Uterus (tissue), 4 donors: Measurements from ENCODE around the gene TMEM132A. TPM values are rescaled to one million over a fixed set of nuclear protein-coding genes. Genes with fewer than 3 reads are reported as not detected.

ENCODE experiments used
- DNase-seq, 2 donors: peaks; one replicate each; pipeline ENCODE4 v3.0.0-alpha.2; 2019 to 2020
- H3K27ac ChIP-seq, 2 donors: fragments of 200-600 bp; sonication (generic); 1 replicate in 1 of 2; 2 replicates in 1 of 2; pipeline ENCODE4 v1.5.1; 2016 to 2018
- H3K27me3 ChIP-seq, 2 donors: fragments of 200-600 bp; sonication (generic); one replicate each; pipeline ENCODE4 v1.5.1; 2018 to 2019; ENCODE audit warnings: control low read depth in 1 of 2
- H3K36me3 ChIP-seq, 2 donors: fragments of 200-600 bp; sonication (generic); one replicate each; pipeline ENCODE4 v1.5.1; 2019; ENCODE audit warnings: control low read depth in 1 of 2
- H3K4me1 ChIP-seq, 2 donors: fragments of 200-600 bp; sonication (generic); one replicate each; pipeline ENCODE4 v1.5.1; 2018 to 2019; ENCODE audit warnings: control low read depth in 1 of 2
- H3K4me3 ChIP-seq, 2 donors: fragments of 200-600 bp; sonication (generic); 1 replicate in 1 of 2; 2 replicates in 1 of 2; pipeline ENCODE4 v1.5.1; 2018 to 2019; ENCODE audit warnings: mild to moderate bottlenecking in 1 of 2
- H3K9me3 ChIP-seq, 2 donors: fragments of 200-600 bp; sonication (generic); one replicate each; pipeline ENCODE4 v1.5.1; 2019; ENCODE audit warnings: control low read depth in 1 of 2
- CTCF ChIP-seq, 4 experiments: fragments of 200-600 bp in 2 of 4; fragments of 450-650 bp in 2 of 4; sonication (generic) in 2 of 4; IDR thresholded peaks; one replicate each; pipeline ENCODE4 v1.5.1; 2016 to 2019; ENCODE audit warnings: antibody characterized with exemption in 4 of 4, mild to moderate bottlenecking in 2 of 4, moderate library complexity in 1 of 4
- POLR2A ChIP-seq, 2 donors: fragments of 450-650 bp; IDR thresholded peaks; one replicate each; pipeline ENCODE4 v1.6.1; 2016; ENCODE audit warnings: antibody characterized with exemption in 2 of 2, mild to moderate bottlenecking in 1 of 2, moderate library complexity in 1 of 2
- intact Hi-C: fragments of 100-400 bp; cut with DNase I; formaldehyde crosslinking; loops from one replicate; pipeline ENCODE4 v1.15.1; 2023; ENCODE audit warnings: low total_unique reads
- total RNA-seq, 4 donors: library from RNA; depleted of rRNA in 3 of 4; stranded (reverse); fragments of >200 nt in 3 of 4; gene quantifications; one replicate each; pipeline versions ENCODE4 v1.1.0 to v1.2.4, GENCODE V29; 2014 to 2023
- donor health status: DM: yes; HTN: yes; CAD: no.

Gene TMEM132A
- total RNA-seq, 4 donors from 2014 or later = under 0.01 to 47.7 (median 7.7) TPM

DNA sequence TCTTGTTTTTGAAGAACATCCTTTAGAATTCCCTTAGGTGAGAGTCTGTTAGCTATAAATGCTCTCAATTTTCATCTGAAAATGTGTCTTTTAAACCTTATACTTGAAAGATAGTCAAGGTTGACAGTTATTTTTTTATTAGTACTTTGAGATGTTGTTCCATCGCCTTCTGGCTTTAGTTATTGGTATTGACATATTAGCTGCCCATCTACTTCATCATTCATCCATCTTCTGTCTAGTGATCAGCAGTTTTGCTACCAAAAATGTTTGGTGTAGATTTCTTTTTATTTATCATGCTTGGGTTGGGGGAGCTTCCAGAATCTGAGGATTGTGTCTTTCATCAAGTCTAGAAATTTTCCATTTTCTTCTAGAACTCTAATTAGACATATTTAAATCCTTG lies 44.0 kb downstream of the TMEM132A start:
- Histone ChIP-seq H3K27me3 (no peaks in the 10 kb centered on the region), H3K4me3 (no peak overlapping the region), H3K9me3 (no peaks in the 10 kb centered on the region), H3K36me3 (no peaks in the 10 kb centered on the region), H3K27ac (no peak overlapping the region), H3K4me1 (no peaks in the 10 kb centered on the region)
- no peak for DNase-seq
- no peak for TF ChIP-seq POLR2A (IDR thresholded peaks at IDR 0.05)
- TF ChIP-seq CTCF (IDR thresholded peaks at IDR 0.05) = no peak
- intact Hi-C loops = no loop called here

DNA sequence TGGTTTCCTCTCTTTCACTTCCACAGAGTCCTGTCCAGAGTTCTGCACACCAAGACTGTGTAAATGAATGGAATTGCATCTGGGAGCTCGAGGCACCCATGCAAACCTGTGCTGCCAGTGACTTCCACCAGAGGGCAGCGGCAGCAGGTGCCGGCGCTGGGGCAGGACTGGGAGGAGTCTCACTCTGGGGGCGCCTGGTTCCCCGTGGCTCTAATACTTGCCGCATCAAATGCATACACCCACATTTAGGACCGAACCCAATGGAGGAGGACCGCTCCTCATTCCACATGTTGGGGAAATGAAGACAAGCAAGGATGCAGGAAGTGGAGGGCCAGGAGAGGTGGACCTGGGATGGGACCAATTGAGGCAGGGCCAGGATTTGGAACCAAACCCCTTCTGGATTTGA lies 46.1 kb downstream of the TMEM132A start:
- DNase-seq = no peak

DNA sequence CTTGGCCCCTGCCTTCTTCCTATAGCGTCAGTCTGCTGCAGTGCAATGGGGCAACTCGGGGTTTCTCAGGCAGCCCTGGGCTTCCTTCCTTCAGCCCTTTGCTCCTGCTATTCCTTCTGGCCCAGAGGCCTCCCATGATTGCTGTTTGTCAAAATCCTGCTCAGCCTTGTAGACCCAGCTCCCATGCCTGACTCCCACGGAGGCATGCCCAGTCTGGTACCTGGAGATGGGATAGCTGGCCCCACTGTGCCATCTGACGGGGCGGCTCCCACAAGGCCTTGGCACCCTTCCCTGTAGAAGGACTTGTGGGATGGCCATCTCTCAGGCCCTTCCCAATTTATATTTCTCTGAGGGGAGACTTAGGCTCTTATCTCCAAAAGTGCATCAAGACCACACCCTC lies 46.6 kb downstream of the TMEM132A start:
- Histone ChIP-seq H3K9me3 (no peaks in the 10 kb centered on the region), H3K27ac (no peak overlapping the region), H3K27me3 (no peaks in the 10 kb centered on the region), H3K36me3 (no peaks in the 10 kb centered on the region), H3K4me3 (no peak overlapping the region), H3K4me1 (no peaks in the 10 kb centered on the region)
- DNase-seq = no peak
- TF ChIP-seq POLR2A (IDR thresholded peaks at IDR 0.05) (no peak), CTCF (IDR thresholded peaks at IDR 0.05) (no peak)
- intact Hi-C loops = no loop called here

More for the DNA sequence above, 46.1 kb downstream of the TMEM132A start:
- intact Hi-C loops = no loop called here
- Histone ChIP-seq H3K9me3 (no peaks in the 10 kb centered on the region), H3K36me3 (no peaks in the 10 kb centered on the region), H3K27me3 (no peaks in the 10 kb centered on the region), H3K4me1 (no peaks in the 10 kb centered on the region), H3K27ac (no peak overlapping the region), H3K4me3 (no peak overlapping the region)
- TF ChIP-seq CTCF (IDR thresholded peaks at IDR 0.05) = peak; percentile 68 to 77 (median 72)
- no peak for TF ChIP-seq POLR2A (IDR thresholded peaks at IDR 0.05)

DNA sequence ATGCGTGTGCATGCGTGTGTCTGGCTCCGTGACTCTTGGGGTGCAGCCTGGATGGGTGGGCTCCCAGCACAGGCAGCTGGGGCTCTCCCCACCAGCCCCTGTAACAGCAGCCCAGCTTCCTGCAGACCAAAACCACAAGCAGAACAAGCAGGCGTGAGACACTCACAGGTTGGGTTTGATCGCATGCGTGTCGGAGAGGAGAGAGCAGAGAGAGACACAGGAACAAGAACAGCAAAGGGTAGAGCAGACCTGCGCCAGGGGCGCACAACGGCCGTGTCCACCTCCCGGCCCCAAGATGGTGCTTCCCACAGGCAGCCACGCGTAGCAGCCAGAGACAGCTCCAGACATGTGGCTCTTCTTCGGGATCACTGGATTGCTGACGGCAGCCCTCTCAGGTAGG lies 47.3 kb downstream of the TMEM132A start, which contains the start of gene CD6:
Gene CD6, plus strand, starts transcription at position 161 of the 400 bp plus-strand sequence. Its CDS starts 186 bp downstream, at position 347.
- H3K4me3 ChIP-seq = no peak within 1 kb of the TSS
- no peaks in the 10 kb centered on the region for H3K4me1 ChIP-seq
- TF ChIP-seq POLR2A (IDR thresholded peaks at IDR 0.05) (no peak), CTCF (IDR thresholded peaks at IDR 0.05) (no peak)
- H3K27me3 ChIP-seq = no peaks in the 10 kb centered on the region
- no peak for DNase-seq
- intact Hi-C loops = no loop called here
- H3K27ac ChIP-seq = no peak within 1 kb of the TSS
- H3K36me3 ChIP-seq = no peaks in the 10 kb centered on the region
- no peaks in the 10 kb centered on the region for H3K9me3 ChIP-seq

DNA sequence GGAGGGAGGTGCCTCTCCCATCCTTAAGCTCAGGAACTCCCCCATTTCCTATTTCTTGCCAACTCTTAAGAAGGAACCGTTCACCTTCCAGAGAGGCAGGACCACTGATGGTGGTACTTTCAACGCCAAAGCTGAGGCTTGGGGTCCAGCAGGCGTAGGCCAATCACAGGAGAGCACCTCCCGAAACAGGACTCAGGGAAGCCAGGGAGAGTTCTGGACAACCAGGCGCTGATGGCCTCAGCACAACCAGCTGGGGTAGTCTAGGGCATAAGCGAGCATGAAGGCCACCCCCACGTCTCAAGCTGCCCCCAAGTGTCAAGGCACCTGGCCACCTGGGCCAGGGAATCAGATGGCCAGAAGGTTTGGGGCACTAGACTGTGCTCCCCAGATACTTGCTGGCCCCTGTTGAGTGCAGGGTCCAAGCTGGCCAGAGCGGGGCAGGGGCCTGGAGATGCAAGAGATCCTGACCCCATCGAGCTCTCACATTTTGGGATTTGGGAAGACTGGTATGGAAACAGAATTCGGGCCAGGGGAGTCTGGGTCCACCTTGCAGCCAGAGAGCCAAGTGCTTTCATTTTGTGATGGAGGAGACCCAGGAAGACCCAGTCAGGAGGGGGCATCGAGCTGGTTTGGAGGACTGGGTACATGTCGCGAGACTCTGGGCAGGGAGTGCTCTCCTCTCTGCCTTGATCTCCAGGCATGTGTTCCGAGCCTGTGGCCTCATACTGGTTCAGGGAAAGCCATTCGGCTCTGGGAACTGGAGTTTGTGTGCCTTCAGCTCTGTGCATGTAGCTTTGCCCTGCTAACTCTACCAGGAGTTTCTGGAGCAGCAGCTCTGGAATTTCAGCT lies 48.1 kb downstream of the TMEM132A start:
- no peak for TF ChIP-seq POLR2A (IDR thresholded peaks at IDR 0.05)
- TF ChIP-seq CTCF (IDR thresholded peaks at IDR 0.05) = no peak
- Histone ChIP-seq H3K4me3 (no peak overlapping the region), H3K27ac (no peak overlapping the region), H3K36me3 (no peaks in the 10 kb centered on the region), H3K9me3 (no peaks in the 10 kb centered on the region), H3K4me1 (no peaks in the 10 kb centered on the region), H3K27me3 (no peaks in the 10 kb centered on the region)
- no peak for DNase-seq
- intact Hi-C loops = no loop called here
